ENCODE data around the gene SMYD3.

The SMYD3 gene

DNA sequence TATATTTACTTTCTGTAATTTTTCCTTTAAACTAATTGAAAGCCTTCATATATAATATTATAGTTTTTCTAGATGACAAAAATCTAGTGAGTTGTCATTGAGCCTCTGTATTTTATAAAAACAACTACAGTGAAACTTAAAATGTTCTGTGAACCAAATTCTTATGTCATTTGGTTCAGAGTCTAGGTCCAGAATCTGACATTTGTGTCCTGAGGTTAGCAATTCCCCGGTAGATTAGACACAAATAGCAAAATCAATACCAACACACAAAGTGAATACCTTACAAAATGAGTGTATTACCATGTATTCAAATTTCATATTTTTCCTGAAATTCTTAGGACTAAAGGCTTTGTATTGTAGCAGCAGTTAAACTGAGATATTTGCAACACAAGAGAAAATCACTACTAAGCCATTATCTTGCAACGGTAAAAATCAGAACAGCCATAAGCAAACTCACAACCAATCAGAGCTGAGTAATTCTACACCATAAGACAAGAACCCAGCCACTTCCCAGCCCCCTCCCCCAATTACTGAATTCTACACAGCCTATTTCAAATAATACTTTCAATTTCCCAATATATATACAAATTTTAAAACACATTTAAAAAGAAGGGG, 573.5 kb downstream of the SMYD3 start:
- no peak for DNase-seq

DNA sequence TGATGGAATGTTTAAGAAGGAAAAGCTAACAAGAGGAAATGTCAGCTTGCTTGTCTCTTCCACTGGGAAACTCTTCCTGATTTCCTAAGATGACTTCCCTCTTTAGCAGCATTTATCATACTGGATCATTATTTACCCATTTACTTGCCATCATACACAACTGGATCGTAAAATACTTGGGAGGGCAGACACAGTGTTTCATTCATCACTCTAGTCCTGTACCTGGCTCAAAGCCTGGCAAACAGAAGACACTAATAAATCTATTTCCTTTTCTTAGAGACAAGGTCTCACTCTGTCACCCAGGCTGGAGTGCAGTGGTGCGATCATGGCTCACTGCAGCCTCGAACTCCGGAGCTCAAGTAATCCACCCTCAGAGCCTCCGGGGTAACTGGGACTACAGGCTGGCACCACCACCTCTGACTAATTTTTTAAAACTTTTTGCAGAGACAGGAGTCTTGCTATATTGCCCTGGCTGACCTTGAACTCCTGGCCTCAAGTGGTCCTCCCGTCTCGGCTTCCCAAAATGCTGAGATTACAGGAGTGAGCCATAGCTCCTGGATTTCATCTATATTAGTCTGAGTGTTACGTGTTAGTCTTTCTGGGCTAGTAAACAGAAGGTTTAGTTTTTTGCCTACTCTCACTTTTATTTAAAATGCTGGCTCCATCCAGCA, 574.6 kb downstream of the SMYD3 start:
- no peak for DNase-seq

DNA sequence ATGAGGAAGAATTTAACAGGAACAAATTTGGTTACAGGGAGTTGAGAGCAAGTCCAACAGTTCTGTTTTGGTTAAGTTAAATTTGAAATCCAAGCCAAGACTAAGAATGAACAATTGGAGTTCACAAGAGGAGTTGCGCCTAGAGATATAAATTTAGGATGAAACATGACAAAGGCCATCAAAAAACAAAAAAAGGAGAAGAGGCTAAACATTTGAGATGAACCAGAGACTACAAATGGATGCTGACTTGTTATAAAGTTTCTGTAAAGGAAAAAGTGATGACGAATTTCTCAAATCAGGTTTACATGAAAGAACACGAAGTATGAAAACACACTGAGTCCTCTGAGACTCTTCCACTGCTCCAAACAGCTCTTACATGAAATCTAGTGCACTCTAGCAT, 575.6 kb downstream of the SMYD3 start:
- DNase-seq, result no peak

DNA sequence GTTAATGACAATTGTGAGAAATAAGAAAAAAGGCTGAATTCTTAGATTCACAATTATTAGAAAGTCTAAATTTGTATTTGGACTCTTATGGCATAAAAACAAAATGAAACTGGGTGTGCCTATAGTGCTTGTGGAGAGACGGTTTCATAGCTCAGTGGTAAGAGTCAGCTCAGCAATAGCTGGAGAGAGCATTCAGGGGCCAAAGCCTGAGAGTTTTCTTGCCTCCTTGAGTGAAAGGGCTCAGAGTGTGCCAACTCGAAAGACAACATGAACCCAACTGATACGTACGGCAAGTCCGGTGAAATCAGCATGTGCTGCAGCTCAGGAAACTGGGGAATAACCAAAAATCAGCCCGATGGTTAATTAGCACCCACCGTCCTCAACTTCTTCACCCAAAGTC, 577.9 kb downstream of the SMYD3 start:
- DNase-seq, result no peak

DNA sequence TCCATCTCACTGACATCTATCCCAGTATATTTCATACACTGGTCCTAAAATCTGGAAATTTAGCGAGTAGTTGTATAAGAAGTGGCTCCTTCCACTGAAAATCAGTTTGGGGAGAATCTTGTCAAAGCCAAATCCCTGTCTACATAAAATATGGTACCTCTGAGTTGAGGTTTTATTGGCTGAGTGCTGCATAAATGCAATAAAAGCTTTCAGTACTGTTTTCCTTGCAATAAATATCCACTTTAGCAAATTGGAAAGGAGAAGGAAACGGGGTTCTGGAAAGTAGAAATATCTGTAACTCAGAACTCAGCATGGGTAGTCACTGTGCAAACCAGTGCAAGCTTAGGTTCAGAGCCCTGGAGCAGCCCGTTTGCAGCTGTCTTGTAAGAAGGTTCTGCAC, 580.2 kb downstream of the SMYD3 start:
- DNase-seq, result no peak

DNA sequence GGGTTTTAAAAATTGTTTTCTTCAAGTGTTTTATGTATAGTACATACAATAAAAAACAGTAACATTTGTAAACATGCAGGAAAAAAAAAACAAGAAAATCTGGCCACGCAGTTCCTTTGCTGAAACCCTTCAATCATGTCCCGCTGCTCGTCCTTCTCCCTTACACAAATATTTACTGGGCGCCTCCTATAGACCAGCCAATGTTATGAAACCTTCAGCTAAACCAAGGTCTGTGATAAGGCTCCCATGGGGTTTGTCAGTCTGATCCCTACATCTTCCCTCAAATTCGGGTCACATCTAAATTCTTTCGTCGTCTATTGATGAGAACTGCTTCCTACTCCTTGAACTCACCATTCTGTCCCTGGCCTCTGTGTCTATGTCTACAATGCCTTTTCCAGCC, 583.9 kb downstream of the SMYD3 start:
- DNase-seq, result no peak

DNA sequence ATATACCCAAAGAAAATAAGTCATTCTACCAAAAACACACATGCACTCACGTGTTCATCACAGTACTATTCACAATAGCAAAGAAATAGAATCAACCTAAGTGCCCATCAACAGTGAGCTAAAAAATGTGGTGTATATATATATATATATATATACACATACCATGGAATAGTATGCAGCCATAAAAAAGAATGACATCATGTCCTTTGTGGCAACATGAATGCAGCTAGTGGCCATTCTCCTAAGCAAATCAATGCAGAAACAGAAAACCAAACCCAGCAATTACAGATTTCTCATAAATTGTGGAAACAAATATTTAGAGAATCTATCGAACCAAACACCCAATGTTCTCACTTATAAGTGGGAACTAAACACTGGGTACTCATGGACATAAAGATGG, 585.7 kb downstream of the SMYD3 start:
- DNase-seq, result no peak

DNA sequence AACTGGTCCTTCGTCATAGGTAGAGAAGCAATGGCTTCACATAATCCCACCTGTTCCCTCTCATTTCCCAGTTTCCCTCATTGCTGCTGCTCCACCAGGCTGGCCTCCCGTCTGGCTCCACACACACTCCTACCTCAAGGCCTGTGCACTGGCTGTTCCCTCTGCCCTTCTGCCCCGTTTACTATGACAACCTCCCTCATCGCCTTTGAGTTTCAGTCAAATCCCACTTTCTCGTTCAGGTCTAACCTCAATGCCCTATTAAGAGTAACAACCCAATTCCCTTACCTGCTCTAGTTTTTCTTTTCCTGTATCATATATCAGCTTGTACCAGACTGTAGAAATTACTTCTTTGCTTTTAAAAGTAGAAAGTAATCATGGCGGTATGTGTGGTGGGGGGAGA, 589.7 kb downstream of the SMYD3 start:
- no peak for DNase-seq

DNA sequence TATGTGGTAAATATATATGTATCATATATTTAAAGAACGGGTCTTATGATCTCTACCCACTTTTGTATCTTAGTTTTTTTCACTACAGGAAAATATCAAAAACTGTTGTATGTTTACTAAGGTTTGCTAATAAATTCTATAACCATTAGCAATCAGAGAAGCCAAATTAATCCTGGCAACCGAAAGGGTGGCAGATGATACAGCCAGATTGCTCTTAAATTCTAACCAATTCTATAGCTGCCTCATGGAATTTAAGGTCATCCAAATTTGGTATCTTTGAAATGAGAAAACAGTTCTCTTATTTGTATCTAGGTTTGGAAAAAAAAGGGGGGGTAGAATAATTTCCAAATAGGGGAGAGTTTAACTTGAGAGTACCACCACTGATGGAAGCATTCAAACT, 591.2 kb downstream of the SMYD3 start:
- DNase-seq, result no peak

DNA sequence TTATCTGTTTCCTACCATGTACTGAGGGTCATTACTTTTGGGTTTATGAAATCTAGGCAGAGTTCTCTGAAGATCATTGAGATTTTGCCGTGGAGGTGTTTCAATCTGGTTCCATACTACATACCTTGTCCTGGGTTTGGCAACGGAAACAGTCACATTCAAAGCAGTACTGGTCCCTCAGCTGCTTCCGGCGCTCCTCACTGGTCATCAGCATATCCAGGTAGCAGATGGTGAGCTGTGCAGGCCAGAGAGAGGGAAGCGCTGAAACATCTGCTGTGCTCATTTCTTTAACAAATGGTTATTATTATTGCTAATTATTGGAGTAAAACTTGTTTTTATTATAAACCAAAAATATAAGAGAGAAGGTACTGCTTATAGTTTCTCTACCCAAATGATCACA, 591.7 kb downstream of the SMYD3 start:
- DNase-seq, result no peak

DNA sequence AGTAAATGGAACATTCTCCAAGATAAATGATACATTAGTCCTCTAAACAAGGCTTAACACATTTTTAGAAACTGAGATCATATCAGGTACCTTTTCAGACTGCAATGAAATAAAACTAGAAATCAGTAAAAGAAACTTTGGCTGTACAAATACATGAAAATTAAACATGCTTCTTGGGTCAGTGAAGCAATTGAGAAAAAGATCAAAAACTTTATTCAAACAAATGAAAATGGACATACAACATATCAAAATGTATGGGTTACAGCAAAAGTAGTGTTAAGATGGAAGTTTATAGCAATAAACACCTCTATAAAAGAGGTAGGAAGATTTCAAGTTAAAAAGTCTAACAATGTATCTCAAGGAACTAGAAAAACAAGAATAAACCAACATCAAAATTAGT, 598.5 kb downstream of the SMYD3 start:
- DNase-seq, result no peak

DNA sequence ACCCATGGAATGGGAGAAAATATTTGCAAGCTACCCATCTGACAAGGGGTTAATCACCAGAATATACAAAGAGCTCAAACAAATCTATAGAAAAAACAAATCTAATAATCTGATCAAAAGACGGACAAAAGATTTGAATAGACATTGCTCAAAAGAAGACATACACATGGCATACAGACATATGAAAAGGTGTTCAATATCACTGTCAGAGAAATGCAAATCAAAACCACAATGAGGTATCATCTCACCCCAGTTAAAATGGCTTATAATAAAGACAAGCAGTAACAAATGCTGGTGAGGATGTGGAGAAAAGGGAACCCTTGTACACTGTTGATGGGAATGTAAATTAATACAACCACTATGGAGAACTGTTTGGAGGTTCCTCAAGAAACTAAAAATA, 600.9 kb downstream of the SMYD3 start:
- no peak for DNase-seq

DNA sequence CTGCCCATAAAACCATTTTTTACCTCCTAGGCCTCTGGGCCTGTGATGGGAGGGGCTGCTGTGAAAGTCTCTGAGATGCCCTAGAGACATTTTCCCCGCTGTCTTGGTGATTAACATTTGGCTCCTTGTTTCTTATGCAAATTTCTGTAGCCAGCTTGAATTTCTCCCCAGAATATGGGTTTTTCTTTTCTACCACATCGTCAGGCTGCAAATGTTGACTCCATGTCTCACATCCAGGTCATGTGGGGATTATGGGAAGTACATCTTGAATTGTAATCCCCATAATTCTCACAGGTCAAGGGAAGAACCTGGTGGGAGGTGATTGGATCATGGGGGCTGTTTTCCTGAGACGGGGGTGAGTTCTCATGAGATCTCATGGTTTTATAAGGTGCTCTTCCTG, 603.2 kb downstream of the SMYD3 start:
- DNase-seq, result no peak

DNA sequence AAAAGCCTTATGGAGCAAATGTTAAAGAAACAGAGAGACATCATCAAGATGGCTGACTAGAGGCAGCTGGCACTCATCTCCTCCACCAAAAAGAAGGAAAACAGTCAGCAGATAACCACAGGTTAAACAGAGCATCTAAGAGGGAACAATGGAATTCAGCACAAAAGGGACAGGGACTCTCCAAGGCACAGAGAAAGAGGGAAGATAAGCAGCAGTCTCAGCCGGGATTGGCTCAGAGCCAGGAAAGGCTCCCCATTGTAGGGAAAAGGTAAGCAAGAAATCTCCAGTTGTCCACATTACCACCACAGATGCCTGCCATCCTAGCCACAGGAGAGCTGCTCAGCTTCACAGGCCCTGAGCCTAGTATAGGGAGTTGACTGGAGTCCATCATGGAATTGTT, 605.5 kb downstream of the SMYD3 start:
- DNase-seq, result peak; percentile 65

DNA sequence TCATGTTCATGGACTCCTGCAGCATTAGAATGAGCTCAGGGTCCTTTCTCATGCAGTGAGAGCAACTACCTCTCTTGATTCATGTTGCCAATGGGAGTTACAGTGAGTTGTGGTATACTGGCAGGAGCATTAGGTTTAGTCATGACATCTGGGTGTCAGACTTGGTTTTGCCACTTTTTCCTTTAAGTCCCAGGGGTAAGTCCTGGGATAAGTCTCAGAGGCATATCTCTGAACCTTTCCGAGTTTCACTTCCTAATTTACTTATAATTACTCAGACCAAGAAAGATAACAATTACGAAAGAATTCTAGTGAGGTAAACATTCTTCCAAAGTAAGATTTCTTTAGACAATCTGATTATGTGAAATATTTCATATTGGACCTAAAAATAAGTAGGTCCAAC, 606.0 kb downstream of the SMYD3 start:
- DNase-seq, result no peak

DNA sequence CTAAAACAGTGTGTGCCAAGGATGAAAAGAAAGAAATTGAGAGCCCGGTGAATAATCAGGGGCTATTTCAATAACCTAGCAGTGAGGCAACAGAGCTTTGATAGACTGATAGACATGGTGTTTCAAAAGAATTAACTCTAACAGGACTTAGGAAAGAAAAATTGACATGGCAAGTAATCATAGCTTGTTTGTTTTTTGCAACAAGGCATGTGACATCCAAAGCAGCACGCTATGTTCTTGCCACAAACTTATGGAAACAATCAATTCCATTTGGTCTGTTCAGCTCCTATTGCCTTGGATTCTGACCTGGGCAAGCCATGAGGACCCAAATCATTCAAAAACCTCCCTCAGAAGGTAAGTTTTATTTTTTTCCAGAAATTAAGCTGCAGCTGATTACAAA, 608.5 kb downstream of the SMYD3 start:
- DNase-seq, result no peak

DNA sequence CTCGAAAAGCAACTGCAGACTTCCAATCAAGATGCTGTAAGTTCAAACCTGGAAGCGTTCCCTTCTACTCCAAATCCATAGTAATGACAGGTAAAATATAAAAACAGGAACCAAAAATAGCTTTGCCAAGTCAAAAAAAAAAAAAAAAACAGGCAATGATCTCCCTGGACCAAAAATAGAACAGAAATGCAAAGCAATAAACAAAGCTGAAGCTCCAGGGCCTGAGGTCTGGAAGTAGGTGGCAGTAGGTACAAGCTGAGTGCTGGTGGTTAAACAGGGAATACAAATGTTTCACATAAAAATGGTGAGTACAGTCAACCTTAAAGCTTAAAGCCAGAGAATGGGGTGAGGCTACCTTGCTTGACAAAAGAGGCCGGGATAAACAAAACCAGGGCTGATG, 610.8 kb downstream of the SMYD3 start:
- DNase-seq, result no peak

DNA sequence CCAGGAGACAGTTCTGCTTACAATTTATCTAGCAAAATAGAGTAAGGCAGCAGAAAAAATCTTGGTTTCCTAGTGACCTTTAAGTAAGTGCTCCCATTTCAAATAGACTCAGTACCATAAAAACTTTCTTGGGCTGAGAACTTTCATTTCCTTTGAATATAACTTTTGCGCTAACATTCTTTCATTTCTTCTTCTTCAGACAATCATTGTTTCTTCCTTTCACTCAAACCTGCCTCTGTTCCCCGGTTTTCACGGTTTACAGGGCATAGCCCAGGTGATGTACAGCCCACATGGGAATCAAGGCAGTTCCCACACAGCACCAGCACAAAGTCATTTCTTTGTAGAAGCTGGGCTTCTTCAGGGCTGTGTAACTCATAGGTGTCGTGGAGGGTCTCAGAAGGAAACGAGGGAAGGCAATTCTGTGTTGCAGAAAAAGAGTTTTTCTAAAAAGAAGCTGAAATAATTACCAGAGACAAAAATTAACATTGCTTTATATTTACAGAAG, 611.6 kb downstream of the SMYD3 start:
- DNase-seq, result no peak

DNA sequence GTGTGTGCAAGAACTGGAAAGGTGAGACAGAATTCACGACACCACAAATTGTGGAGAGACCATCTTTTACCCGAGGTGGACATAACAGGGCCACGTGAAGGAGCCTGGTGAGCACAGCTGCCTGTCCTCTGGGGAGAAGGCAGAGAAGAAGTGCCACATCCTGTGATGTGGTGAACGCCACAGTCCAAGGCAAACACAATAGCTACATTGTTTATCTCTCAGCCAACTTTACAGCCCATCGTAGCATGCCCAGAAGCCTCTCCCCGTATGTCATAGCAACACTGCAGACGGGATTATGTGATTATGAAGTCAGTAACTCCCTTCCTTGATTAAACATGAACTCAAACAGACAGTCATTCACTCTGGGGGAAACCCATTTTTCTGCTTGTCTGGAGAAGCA, 612.2 kb downstream of the SMYD3 start:
- no peak for DNase-seq

DNA sequence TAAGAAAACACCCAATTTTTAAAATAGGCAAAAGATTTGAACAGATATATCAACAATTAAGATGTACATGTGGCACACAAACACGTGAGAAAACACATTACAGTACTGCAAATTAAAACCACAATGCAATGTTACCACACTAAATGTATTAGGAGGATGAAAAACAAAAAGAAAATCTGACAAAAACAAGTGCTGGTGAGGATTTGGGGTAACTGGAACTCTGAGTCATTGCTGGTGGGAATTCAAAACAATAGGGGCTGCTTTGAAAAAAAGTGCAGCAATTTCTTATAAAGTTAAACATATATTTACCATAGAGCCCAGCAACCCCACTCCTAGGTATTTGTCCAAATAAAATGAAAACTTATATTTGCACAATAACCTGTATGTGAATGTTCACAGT, 614.1 kb downstream of the SMYD3 start:
- no peak for DNase-seq

DNA sequence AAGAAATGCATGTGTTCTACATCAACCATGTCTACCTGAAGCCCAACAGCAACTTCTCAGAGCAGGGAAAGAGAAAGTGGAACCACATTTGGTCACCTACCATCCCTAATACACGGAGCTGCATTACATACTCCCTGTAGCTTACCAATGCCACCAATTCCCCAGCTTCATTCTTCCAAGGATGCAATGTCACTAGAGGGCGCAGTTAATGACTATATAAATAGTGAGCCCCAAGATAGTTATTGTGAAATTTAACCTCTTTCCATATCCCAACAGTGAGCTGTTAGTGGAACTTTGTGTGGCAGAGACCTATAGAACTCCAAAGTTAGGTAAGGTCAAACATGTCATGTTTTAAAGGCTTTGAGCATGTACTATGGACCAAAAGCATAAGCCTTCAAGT, 618.3 kb downstream of the SMYD3 start:
- DNase-seq, result no peak

DNA sequence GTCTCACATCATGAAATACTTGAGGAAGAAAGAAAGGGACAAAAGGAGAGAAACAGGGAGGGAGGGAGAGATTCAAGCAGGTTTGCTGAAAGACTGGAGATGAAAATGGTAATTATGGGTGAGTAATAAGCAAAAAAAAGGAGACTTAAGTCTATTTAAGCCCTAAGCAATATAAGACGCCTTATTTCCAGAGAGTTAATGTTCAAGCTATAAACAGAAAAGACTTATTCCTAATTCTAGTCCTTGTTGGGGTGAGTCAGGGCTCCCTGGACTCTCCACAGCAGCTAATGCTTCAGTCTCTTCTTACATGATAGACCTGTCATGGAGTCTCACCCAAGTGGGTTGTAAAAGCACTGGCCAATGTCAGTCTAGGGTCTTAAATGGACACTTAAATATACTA, 619.2 kb downstream of the SMYD3 start:
- no peak for DNase-seq

DNA sequence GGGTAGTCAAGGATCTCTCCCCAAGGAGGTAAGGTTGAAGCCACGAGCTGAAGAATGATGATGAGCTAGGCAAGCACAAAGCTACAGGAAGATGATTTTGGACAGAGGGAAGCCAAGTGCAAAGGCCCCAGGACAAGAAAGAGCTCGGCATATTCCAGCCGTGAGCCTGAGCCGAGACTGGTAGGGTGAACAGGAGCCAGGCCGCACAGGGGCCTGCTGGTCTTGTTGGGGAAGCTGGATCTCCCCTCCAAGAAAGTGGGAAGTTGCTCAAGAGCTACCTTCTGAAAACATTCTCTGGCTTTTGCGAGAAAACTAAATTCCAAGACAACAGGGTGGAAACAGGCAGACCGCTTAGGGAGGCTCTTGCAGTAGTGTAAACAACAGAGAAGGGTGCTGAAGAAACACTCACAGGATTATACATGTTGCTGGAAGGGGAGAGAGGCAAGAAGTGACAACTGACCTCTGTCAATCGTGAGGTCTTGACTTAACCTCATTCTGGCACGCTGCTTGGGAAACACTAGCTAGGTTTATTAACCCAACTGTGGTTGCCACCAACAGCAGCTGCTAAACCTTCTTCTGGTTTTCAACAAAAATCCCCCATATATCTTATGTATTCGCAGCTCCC, 625.2 kb downstream of the SMYD3 start:
- no peak for DNase-seq

DNA sequence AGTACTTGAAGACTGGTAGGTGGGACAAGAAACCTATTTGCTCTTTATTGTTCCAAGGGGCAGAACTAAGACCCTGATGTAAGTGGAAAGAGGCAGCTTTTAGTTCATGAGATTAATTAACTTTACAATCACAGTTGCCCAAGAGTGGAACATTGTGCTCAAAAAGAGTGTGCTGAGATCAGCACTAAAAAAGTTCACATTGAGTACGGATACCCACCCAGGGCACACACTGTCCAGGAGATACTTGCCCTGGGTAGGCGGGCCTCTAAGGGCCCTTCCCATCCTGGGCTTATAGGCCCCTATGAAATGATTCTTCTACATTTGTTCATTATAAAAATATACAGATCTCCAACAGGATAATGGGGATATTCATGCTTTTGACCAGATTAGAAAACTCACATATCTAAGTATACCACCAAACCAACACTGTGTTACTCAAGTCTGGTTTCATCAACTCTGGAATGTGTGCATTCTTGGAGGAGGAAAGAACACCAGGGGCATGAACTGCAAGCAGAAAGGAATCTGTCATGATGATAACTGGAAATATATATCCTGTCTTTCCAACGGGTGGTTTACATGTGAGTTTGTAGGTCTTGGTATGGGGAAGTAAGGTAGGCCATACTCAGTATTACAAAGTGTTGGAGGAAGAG, 626.2 kb downstream of the SMYD3 start:
- DNase-seq, result no peak
